Motor neuron (in vitro differentiated cells): Measurements from ENCODE around the gene MAPK8IP2. TPM values are rescaled to one million over a fixed set of nuclear protein-coding genes. Genes with fewer than 3 reads are reported as not detected.
"Not testable (repeated sequence)": the region's sequence is repeated elsewhere in the genome, so short reads cannot be mapped to it uniquely, and the experiment has no call there.

Experiments used
- ATAC-seq, 8 experiments: fragments of 200-7000 bp; cut with Tn5 transposase; replicated peaks in 6 of 8; 2 replicates each; pipeline ENCODE4 v1.8.0; 2021; ENCODE audit warnings: mild to moderate bottlenecking in 8 of 8, moderate library complexity in 8 of 8
- H3K27ac ChIP-seq, 2 donors: fragments of 250-450 bp; sonication (Bioruptor Pico); 2 replicates each; pipeline ENCODE4 v1.9.0; 2021; ENCODE audit warnings: antibody characterized with exemption in 2 of 2, mild to moderate bottlenecking in 2 of 2, moderate library complexity in 1 of 2
- H3K4me1 ChIP-seq, 2 donors: fragments of 250-450 bp; sonication (Bioruptor Pico); replicated peaks in 1 of 2; 2 replicates each; pipeline ENCODE4 v1.6.1; 2021; ENCODE audit warnings: antibody characterized with exemption in 2 of 2, mild to moderate bottlenecking in 2 of 2, moderate library complexity in 1 of 2
- H3K4me3 ChIP-seq, 5 donors: fragments of 250-450 bp; sonication (Bioruptor Pico); 2 replicates each; pipeline ENCODE4 v1.9.0; 2021; ENCODE audit warnings: antibody characterized with exemption in 5 of 5, mild to moderate bottlenecking in 5 of 5, moderate library complexity in 4 of 5
- WGBS, 10 experiments: fragments of 450-650 bp; shearing (Covaris generic); methylation state at CpG; one replicate each; pipeline ENCODE4 v1.0.0; 2022; 5-methylcytosine and 5-hydroxymethylcytosine counted together
- in situ Hi-C, 9 experiments: fragments of 400-800 bp; cut with MboI; loops; one replicate each; pipeline ENCODE4 v1.15.0; 2021; ENCODE audit warnings: low sequenced_read_pairs in 9 of 9, low pct_unique_long_range_greater_than_20kb in 2 of 9; ENCODE audit not compliant: unreplicated experiment in 9 of 9
- total RNA-seq, 8 experiments: library from RNA; unstranded; fragments of 300-600 nt; gene quantifications; 2 replicates each; pipeline versions ENCODE4 v1.2.3 to v1.2.4, GENCODE V29; 2022

Gene MAPK8IP2
- total RNA-seq, 8 experiments from 2014 or later, result 0.41 to 38.1 (median 27.4) TPM

- in situ Hi-C loops, result no loop called here
- no peak for ATAC-seq
- Histone ChIP-seq H3K4me1 (peaks cover 14 to 18% of the 10 kb centered on the region in 2 donors), H3K4me3 (peak overlapping the region; percentile 50 to 78 (median 58)), H3K27ac (no peak overlapping the region)
- 0 to 30% methylated on average over 1 to 4 of the region's 42 CpGs; no CpG with 5 or more reads in 8 of the 10 experiments for WGBS, 10 experiments
Observed at GRCh38 chr22:50626850-50627641, 26.5 kb downstream of the MAPK8IP2 start.

GRCh38 chr22:50627642-50628542 lies 27.3 kb downstream of the MAPK8IP2 start, which contains the start of gene ARSA:
Gene ARSA, minus strand, starts transcription at chr22:50628152. Its CDS starts 373 bp downstream, at chr22:50627779.
- Histone ChIP-seq H3K27ac (no peak within 1 kb of the TSS), H3K4me3 (peak within 1 kb of the TSS; percentile 50 to 78 (median 58)), H3K4me1 (peaks cover 14 to 18% of the 10 kb centered on the region in 2 donors)
- ATAC-seq, result peak; percentile 88 to 96 (median 91)
- in situ Hi-C loops, result no loop called here
- WGBS, 10 experiments, result 0 to 4% (median 0%) methylated on average over 2 to 22 of the region's 88 CpGs; no CpG with 5 or more reads in 5 of the 10 experiments

- in situ Hi-C loops, result no loop called here
- H3K27ac ChIP-seq, result no peak overlapping the region
- peak overlapping the region; percentile 50 to 78 (median 58) for H3K4me3 ChIP-seq
- peaks cover 14 to 18% of the 10 kb centered on the region in 2 donors for H3K4me1 ChIP-seq
- 0 to 87% (median 50%) methylated on average over 2 to 4 of the region's 16 CpGs; no CpG with 5 or more reads in 5 of the 10 experiments for WGBS, 10 experiments
- ATAC-seq, result no peak
Observed at GRCh38 chr22:50628543-50629134, 28.0 kb downstream of the MAPK8IP2 start.

GRCh38 chr22:50630376-50630775 lies 29.8 kb downstream of the MAPK8IP2 start:
- in situ Hi-C loops, result no loop called here
- H3K4me3 ChIP-seq, result no peak overlapping the region
- peak in 3 of 8 experiments; percentile 3 to 6 (median 3) for ATAC-seq
- H3K27ac ChIP-seq, result no peak overlapping the region
- 72 to 100% (median 87%) methylated on average over 1 to 5 of the region's 5 CpGs; no CpG with 5 or more reads in 1 of the 10 experiments for WGBS, 10 experiments
- peaks cover 14 to 18% of the 10 kb centered on the region in 2 donors for H3K4me1 ChIP-seq

- 67 to 100% (median 93%) methylated on average over 1 to 4 of the region's 5 CpGs; no CpG with 5 or more reads in 3 of the 10 experiments for WGBS, 10 experiments
- Histone ChIP-seq H3K4me1 (peaks cover 14 to 18% of the 10 kb centered on the region in 2 donors), H3K4me3 (no peak overlapping the region), H3K27ac (no peak overlapping the region)
- in situ Hi-C loops, result no loop called here
- ATAC-seq, result no peak
Observed at GRCh38 chr22:50633086-50633485, 32.5 kb downstream of the MAPK8IP2 start.

GRCh38 chr22:50633771-50634170 lies 33.2 kb downstream of the MAPK8IP2 start:
- ATAC-seq, result no peak
- Histone ChIP-seq H3K4me1 (peaks cover 13 to 17% of the 10 kb centered on the region in 2 donors), H3K27ac (no peak overlapping the region), H3K4me3 (no peak overlapping the region)
- 40 to 100% (median 88%) methylated on average over 1 to 10 of the region's 11 CpGs; no CpG with 5 or more reads in 2 of the 10 experiments for WGBS, 10 experiments
- in situ Hi-C loops, result no loop called here

GRCh38 chr22:50635591-50635990 lies 35.0 kb downstream of the MAPK8IP2 start:
- no peak overlapping the region for H3K27ac ChIP-seq
- no peak overlapping the region for H3K4me3 ChIP-seq
- in situ Hi-C loops, result no loop called here
- peaks cover 3 to 10% of the 10 kb centered on the region in 2 donors for H3K4me1 ChIP-seq
- no peak for ATAC-seq
- WGBS, 10 experiments, result 65 to 100% (median 100%) methylated on average over 1 to 6 of the region's 11 CpGs; no CpG with 5 or more reads in 6 of the 10 experiments

GRCh38 chr22:50640296-50640695 lies 39.7 kb downstream of the MAPK8IP2 start:
- ATAC-seq, H3K4me3 ChIP-seq, H3K27ac ChIP-seq, in situ Hi-C loops: not testable (repeated sequence)
- H3K4me1 ChIP-seq, result peaks cover 28 to 34% of the 10 kb centered on the region in 2 donors
- 68 to 90% (median 87%) methylated on average over 2 to 8 of the region's 12 CpGs; no CpG with 5 or more reads in 7 of the 10 experiments for WGBS, 10 experiments

GRCh38 chr22:50640857-50641647 lies 40.5 kb downstream of the MAPK8IP2 start:
- H3K4me3 ChIP-seq, result no peak overlapping the region
- H3K27ac ChIP-seq, result peak overlapping the region; percentile 36 to 62
- ATAC-seq, result peak in 1 of 8 experiments; percentile 1
- peaks cover 28 to 34% of the 10 kb centered on the region in 2 donors for H3K4me1 ChIP-seq
- in situ Hi-C loops, result no loop called here
- WGBS, 10 experiments, result 30 to 75% (median 61%) methylated on average over 2 to 9 of the region's 15 CpGs; no CpG with 5 or more reads in 3 of the 10 experiments

- ATAC-seq, result peak; percentile 74 to 95 (median 91)
- Histone ChIP-seq H3K4me3 (no peak overlapping the region), H3K27ac (peak overlapping the region; percentile 36 to 84), H3K4me1 (peaks cover 28 to 34% of the 10 kb centered on the region in 2 donors)
- in situ Hi-C loops, result no loop called here
- 0 to 22% (median 3%) methylated on average over 2 to 11 of the region's 17 CpGs; no CpG with 5 or more reads in 6 of the 10 experiments for WGBS, 10 experiments
Observed at GRCh38 chr22:50641696-50642607, 41.4 kb downstream of the MAPK8IP2 start.
